ENCODE data around the gene CBX5. TPM values are rescaled to one million over a fixed set of nuclear protein-coding genes. Genes with fewer than 3 reads are reported as not detected.

Gene CBX5
- total RNA-seq, 1 experiment from 2014 or later: 85.5 TPM

DNA sequence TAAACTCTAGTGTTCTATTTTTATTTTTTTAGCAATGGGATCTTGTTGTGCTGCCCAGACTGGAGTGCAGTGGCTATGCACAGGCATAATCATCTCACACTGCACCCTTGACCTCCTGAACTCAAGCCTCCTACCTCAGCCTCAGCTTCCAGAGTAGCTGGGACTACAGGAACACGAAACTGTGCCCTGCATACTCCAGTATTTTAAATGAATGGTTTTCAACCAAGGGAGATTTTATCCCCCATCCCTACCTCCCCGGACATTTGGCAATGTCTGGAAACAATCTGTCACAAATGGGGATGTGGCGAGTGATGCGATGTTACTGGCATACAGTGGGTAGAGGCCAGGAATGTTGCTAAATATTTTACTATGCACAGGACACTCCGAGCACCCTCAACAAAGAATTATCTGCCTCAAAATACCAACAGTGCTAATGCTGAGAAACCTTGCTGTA is 2.1 kb downstream of the CBX5 start:
- H3K4me1 Mint-ChIP-seq (ENCODE audit: low read depth, unreplicated experiment): peaks cover 6% of the 10 kb centered on the region
- no peaks in the 10 kb centered on the region for H3K9me3 Mint-ChIP-seq (ENCODE audit: unreplicated experiment)
- H3K9me3 ChIP-seq: no peaks in the 10 kb centered on the region
- DNase-seq: no peak
- BruUV-seq (replicated peaks): no TSS peak
- H3K4me1 ChIP-seq: peaks cover 16% of the 10 kb centered on the region
- H3K27me3 ChIP-seq (replicated peaks; ENCODE audit: control insufficient read depth, insufficient read depth, low read length): no peaks in the 10 kb centered on the region
- intact Hi-C loops (cut with micrococcal nuclease; ENCODE audit: unreplicated experiment): loop anchor here (2.0 kb wide), 1 partner anchor 777 kb away; the partner anchor contains the start of gene TARBP2
- H3K4me3 Mint-ChIP-seq (ENCODE audit: unreplicated experiment): no peak overlapping the region
- peaks cover 3% of the 10 kb centered on the region; the same call in 1 of the 2 replicates for H3K36me3 ChIP-seq (ENCODE audit: control insufficient read depth, insufficient read depth, low read length)
- peak overlapping the region; percentile 57 for H3K4me3 ChIP-seq (ENCODE audit: low read depth, low read length)
- no peak overlapping the region for H3K27ac Mint-ChIP-seq (ENCODE audit: unreplicated experiment)
- CTCF ChIA-PET: no interaction called here
- TF ChIP-seq, protein P1, sequence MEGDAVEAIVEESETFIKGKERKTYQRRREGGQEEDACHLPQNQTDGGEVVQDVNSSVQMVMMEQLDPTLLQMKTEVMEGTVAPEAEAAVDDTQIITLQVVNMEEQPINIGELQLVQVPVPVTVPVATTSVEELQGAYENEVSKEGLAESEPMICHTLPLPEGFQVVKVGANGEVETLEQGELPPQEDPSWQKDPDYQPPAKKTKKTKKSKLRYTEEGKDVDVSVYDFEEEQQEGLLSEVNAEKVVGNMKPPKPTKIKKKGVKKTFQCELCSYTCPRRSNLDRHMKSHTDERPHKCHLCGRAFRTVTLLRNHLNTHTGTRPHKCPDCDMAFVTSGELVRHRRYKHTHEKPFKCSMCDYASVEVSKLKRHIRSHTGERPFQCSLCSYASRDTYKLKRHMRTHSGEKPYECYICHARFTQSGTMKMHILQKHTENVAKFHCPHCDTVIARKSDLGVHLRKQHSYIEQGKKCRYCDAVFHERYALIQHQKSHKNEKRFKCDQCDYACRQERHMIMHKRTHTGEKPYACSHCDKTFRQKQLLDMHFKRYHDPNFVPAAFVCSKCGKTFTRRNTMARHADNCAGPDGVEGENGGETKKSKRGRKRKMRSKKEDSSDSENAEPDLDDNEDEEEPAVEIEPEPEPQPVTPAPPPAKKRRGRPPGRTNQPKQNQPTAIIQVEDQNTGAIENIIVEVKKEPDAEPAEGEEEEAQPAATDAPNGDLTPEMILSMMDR (IDR thresholded peaks at IDR 0.05; ENCODE audit: insufficient read depth in 1 of 2, low read depth in 1 of 2, low read length in 1 of 2, severe bottlenecking in 1 of 2, unreplicated experiment in 1 of 2): no peak
- POLR2A ChIA-PET: no interaction called here
- H3K27me3 Mint-ChIP-seq (ENCODE audit: insufficient read depth, unreplicated experiment): no peaks in the 10 kb centered on the region
- H3K36me3 Mint-ChIP-seq (ENCODE audit: insufficient read depth, unreplicated experiment): peaks cover 18% of the 10 kb centered on the region

DNA sequence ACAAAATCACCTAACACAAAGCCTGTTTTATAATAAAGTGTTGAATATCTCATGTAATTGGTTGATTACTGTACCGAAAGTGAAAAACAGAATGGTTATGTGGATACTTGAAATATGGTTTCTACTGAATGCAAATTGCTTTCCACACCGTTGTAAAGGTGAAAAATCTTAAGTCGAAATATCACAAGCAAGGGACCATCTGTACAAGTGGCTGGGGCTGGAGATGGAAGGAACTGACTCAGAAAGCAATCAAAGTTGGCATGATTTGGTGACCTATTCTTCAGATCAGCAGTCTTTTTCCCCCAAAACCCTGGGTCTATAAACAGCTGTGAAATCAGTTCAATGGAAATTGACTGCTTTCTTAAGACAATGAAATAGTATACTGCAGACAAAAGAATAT is 3.6 kb downstream of the CBX5 start:
- POLR2A ChIA-PET: no interaction called here
- H3K4me1 Mint-ChIP-seq (ENCODE audit: low read depth, unreplicated experiment): no peaks in the 10 kb centered on the region
- no peak for DNase-seq
- TF ChIP-seq, protein P1 (IDR thresholded peaks at IDR 0.05; ENCODE audit: insufficient read depth in 1 of 2, low read depth in 1 of 2, low read length in 1 of 2, severe bottlenecking in 1 of 2, unreplicated experiment in 1 of 2): no peak
- H3K9me3 Mint-ChIP-seq (ENCODE audit: unreplicated experiment): no peaks in the 10 kb centered on the region
- Histone ChIP-seq H3K27me3 (replicated peaks; ENCODE audit: control insufficient read depth, insufficient read depth, low read length) (no peaks in the 10 kb centered on the region), H3K4me1 (peaks cover 9% of the 10 kb centered on the region), H3K9me3 (no peaks in the 10 kb centered on the region), H3K4me3 (ENCODE audit: low read depth, low read length) (no peak overlapping the region), H3K36me3 (ENCODE audit: control insufficient read depth, insufficient read depth, low read length) (no peaks in the 10 kb centered on the region)
- CTCF ChIA-PET: interaction anchor here (1.9 kb wide), 1 partner anchor 48 kb away, joined by 6 read pairs; the partner anchor contains the start of gene COPZ1
- intact Hi-C loops (cut with micrococcal nuclease; ENCODE audit: unreplicated experiment): no loop called here
- H3K4me3 Mint-ChIP-seq (ENCODE audit: unreplicated experiment): no peak overlapping the region
- BruUV-seq (replicated peaks): no TSS peak
- H3K27ac Mint-ChIP-seq (ENCODE audit: unreplicated experiment): no peak overlapping the region
- H3K27me3 Mint-ChIP-seq (ENCODE audit: insufficient read depth, unreplicated experiment): no peaks in the 10 kb centered on the region
- peaks cover 23% of the 10 kb centered on the region for H3K36me3 Mint-ChIP-seq (ENCODE audit: insufficient read depth, unreplicated experiment)

DNA sequence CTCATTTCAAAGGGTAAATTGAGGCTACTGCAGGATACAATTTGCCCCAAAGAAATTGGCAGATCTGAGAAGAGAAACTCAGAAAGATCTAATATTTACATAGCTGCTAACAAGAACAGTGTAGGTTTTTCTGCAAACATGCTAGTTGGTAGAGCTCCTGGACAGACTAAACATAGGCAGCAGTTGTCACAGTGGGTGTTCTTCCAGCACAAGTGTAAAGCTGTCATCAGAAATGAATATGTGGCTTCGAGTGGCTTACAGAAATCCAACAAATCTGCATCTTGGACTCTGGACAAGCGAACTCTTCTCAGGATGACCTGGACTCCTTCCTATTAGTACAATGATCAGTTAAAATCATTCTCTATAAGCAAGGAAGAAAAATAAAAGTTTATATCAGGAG is 5.9 kb downstream of the CBX5 start:
- CTCF ChIA-PET: interaction anchor here (1.7 kb wide), 1 partner anchor 51 kb away, joined by 6 read pairs; the partner anchor contains the start of gene COPZ1

More for the DNA sequence above, 5.9 kb downstream of the CBX5 start:
- TF ChIP-seq, protein P1 (IDR thresholded peaks at IDR 0.05; ENCODE audit: insufficient read depth in 1 of 2, low read depth in 1 of 2, low read length in 1 of 2, severe bottlenecking in 1 of 2, unreplicated experiment in 1 of 2): no peak
- H3K27me3 ChIP-seq (replicated peaks; ENCODE audit: control insufficient read depth, insufficient read depth, low read length): no peaks in the 10 kb centered on the region
- Mint-ChIP-seq H3K9me3 (ENCODE audit: unreplicated experiment) (no peaks in the 10 kb centered on the region), H3K4me3 (ENCODE audit: unreplicated experiment) (no peak overlapping the region), H3K27ac (ENCODE audit: unreplicated experiment) (no peak overlapping the region), H3K36me3 (ENCODE audit: insufficient read depth, unreplicated experiment) (peaks cover 23% of the 10 kb centered on the region), H3K27me3 (ENCODE audit: insufficient read depth, unreplicated experiment) (no peaks in the 10 kb centered on the region), H3K4me1 (ENCODE audit: low read depth, unreplicated experiment) (no peaks in the 10 kb centered on the region)
- H3K4me3 ChIP-seq (ENCODE audit: low read depth, low read length): no peak overlapping the region
- POLR2A ChIA-PET: no interaction called here
- H3K36me3 ChIP-seq (ENCODE audit: control insufficient read depth, insufficient read depth, low read length): no peaks in the 10 kb centered on the region
- no TSS peak for BruUV-seq (replicated peaks)
- H3K9me3 ChIP-seq: no peaks in the 10 kb centered on the region
- H3K4me1 ChIP-seq: peaks cover 9% of the 10 kb centered on the region
- intact Hi-C loops (cut with micrococcal nuclease; ENCODE audit: unreplicated experiment): no loop called here
- DNase-seq: no peak
